COLO829 (cell line): ENCODE data around the gene MATN4.

Experiments
- DNase-seq: peaks from one replicate; pipeline ENCODE4 v3.0.0; 2012; ENCODE audit warnings: low spot score

The MATN4 gene

GRCh38 chr20:45341579-45341938, 33.5 kb upstream of the MATN4 start:
- no peak for DNase-seq

GRCh38 chr20:45340951-45341350, 32.9 kb upstream of the MATN4 start:
- no peak for DNase-seq

- no peak for DNase-seq
These were observed 32.2 kb upstream of the MATN4 start for GRCh38 chr20:45340236-45340847.

GRCh38 chr20:45339799-45340198, 31.7 kb upstream of the MATN4 start:
- DNase-seq: no peak

- no peak for DNase-seq
These were observed 31.0 kb upstream of the MATN4 start for GRCh38 chr20:45339084-45339483.

GRCh38 chr20:45338121-45339030, 30.3 kb upstream of the MATN4 start:
- no peak for DNase-seq

- DNase-seq: no peak
These were observed 29.4 kb upstream of the MATN4 start for GRCh38 chr20:45337367-45338120.

GRCh38 chr20:45336530-45337366, 28.6 kb upstream of the MATN4 start:
- DNase-seq: no peak

GRCh38 chr20:45330476-45330875, 22.4 kb upstream of the MATN4 start:
- DNase-seq: no peak

- DNase-seq: no peak
These were observed 21.6 kb upstream of the MATN4 start for GRCh38 chr20:45329497-45330319.

GRCh38 chr20:45328451-45328850, 20.4 kb upstream of the MATN4 start:
- no peak for DNase-seq

- no peak for DNase-seq
These were observed 17.3 kb upstream of the MATN4 start for GRCh38 chr20:45325371-45325770.

GRCh38 chr20:45323731-45324130, 15.6 kb upstream of the MATN4 start:
- no peak for DNase-seq

GRCh38 chr20:45322952-45323383, 14.9 kb upstream of the MATN4 start:
- DNase-seq: no peak

- DNase-seq: no peak
These were observed 13.0 kb upstream of the MATN4 start for GRCh38 chr20:45320948-45321595.

GRCh38 chr20:45318948-45319347, 10.8 kb upstream of the MATN4 start:
- DNase-seq: no peak

- no peak for DNase-seq
These were observed 10.4 kb upstream of the MATN4 start for GRCh38 chr20:45318386-45318939.

- no peak for DNase-seq
These were observed 9.7 kb upstream of the MATN4 start for GRCh38 chr20:45317826-45318225.

GRCh38 chr20:45316150-45317080, 8.3 kb upstream of the MATN4 start:
- DNase-seq: no peak
